HK-2 (cell line): Measurements from ENCODE around the gene COMT.
"Not testable (repeated sequence)": the region's sequence is repeated elsewhere in the genome, so short reads cannot be mapped to it uniquely, and the experiment has no call there.

Source experiments
- DNase-seq: peaks from one replicate; pipeline ENCODE4 v3.0.0-alpha.2; 2018; ENCODE audit not compliant: unreplicated experiment

Gene COMT

GRCh38 chr22:19929586-19930550 is 11.7 kb upstream of the COMT start:
- no peak for DNase-seq

- DNase-seq, result no peak
Observed at GRCh38 chr22:19930551-19931486, 10.8 kb upstream of the COMT start.

- no peak for DNase-seq
Observed at GRCh38 chr22:19931514-19931913, 10.1 kb upstream of the COMT start.

- no peak for DNase-seq
Observed at GRCh38 chr22:19932367-19933206, 9.0 kb upstream of the COMT start.

- no peak for DNase-seq
Observed at GRCh38 chr22:19933341-19934241, 8.0 kb upstream of the COMT start.

- DNase-seq, result not testable (repeated sequence)
Observed at GRCh38 chr22:19935123-19935718, 6.4 kb upstream of the COMT start.

GRCh38 chr22:19936513-19936912 is 5.1 kb upstream of the COMT start:
- no peak for DNase-seq

- DNase-seq, result no peak
Observed at GRCh38 chr22:19937616-19938473, 3.7 kb upstream of the COMT start.

- no peak for DNase-seq
Observed at GRCh38 chr22:19940536-19941364, 822 bp upstream of the COMT start.

GRCh38 chr22:19942157-19943081 is 847 bp downstream of the COMT start:
- peak; percentile 38 for DNase-seq

GRCh38 chr22:19943082-19944026 is 1.8 kb downstream of the COMT start:
- peak; percentile 62 for DNase-seq

GRCh38 chr22:19948057-19948760 is 6.6 kb downstream of the COMT start:
- no peak for DNase-seq

GRCh38 chr22:19951346-19951745 is 9.8 kb downstream of the COMT start:
- no peak for DNase-seq

GRCh38 chr22:19955241-19956128 is 13.9 kb downstream of the COMT start:
- DNase-seq, result no peak
